AG04450 (cell line): ENCODE results near the gene ANO10. TPM values are rescaled to one million over a fixed set of nuclear protein-coding genes. Genes with fewer than 3 reads are reported as not detected.

Source experiments
- CTCF ChIA-PET: fragments of 300-600, 350-600 bp; formaldehyde crosslinking; extraction: SDS; loops from one replicate; lab custom pipeline; 2022; ENCODE audit warnings: antibody characterized with exemption, inconsistent platforms; lab: Charles Lee
- POLR2A ChIA-PET: fragments of 350-600 bp; formaldehyde crosslinking; extraction: SDS; loops from one replicate; lab custom pipeline; 2021; ENCODE audit warnings: antibody characterized with exemption, inconsistent platforms; lab: Yijun Ruan, JAX
- DNase-seq: peaks from one replicate; pipeline ENCODE4 v3.0.0-alpha.2; 2011; ENCODE audit warnings: low read depth, low spot score
- H3K27ac ChIP-seq: one replicate; pipeline ENCODE4 v1.5.1; 2012; ENCODE audit warnings: low read depth, low read length, control low read depth
- H3K27me3 ChIP-seq: one replicate; pipeline ENCODE4 v1.6.0; 2012; ENCODE audit warnings: low read length; ENCODE audit not compliant: control insufficient read depth, insufficient read depth
- H3K4me3 ChIP-seq: 2 replicates; pipeline ENCODE4 v1.5.1; 2011; ENCODE audit warnings: mild to moderate bottlenecking, low read depth, low read length, control low read depth
- H3K9me3 ChIP-seq: 2 replicates; pipeline ENCODE4 v1.5.1; 2012; ENCODE audit warnings: low read length; ENCODE audit not compliant: control insufficient read depth, insufficient read depth
- polyA plus RNA-seq: library from polyadenylated mRNA; depleted of rRNA; stranded (reverse); fragments of >200 nt; gene quantifications from 2 replicates; pipeline ENCODE4 v1.2.3, GENCODE V29; 2011
- TF ChIP-seq, protein P1 (sequence below): IDR thresholded peaks from 2 replicates; pipeline ENCODE4 v1.5.1; 2011; ENCODE audit warnings: low read depth, low read length, control low read depth, inconsistent platforms

ANO10 gene
- polyA plus RNA-seq, 1 experiment, result 87.1 TPM

DNA sequence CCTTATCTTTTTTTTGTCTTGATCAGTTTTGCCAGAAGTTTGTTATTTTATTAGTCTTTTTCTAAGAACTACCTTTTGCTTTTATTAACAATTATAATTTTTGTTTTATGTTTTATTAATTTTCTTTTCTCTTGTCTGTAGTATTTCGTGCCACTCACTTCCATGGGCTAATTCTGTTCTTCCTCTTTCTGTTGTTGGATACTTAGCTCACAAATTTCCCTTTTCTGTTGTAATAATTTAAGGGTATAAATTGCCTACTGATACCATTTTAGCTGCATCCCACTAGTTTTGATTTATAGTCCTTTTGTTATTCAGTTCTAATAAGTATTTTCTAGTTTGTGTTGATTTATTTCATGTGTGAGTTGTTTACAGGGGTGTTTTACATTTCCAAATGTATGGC is 286.8 kb downstream of the ANO10 start:
- Histone ChIP-seq H3K27me3 (no peaks in the 10 kb centered on the region), H3K27ac (no peak overlapping the region), H3K9me3 (peaks cover 23% of the 10 kb centered on the region), H3K4me3 (no peak overlapping the region)
- DNase-seq, result no peak
- TF ChIP-seq, protein P1, sequence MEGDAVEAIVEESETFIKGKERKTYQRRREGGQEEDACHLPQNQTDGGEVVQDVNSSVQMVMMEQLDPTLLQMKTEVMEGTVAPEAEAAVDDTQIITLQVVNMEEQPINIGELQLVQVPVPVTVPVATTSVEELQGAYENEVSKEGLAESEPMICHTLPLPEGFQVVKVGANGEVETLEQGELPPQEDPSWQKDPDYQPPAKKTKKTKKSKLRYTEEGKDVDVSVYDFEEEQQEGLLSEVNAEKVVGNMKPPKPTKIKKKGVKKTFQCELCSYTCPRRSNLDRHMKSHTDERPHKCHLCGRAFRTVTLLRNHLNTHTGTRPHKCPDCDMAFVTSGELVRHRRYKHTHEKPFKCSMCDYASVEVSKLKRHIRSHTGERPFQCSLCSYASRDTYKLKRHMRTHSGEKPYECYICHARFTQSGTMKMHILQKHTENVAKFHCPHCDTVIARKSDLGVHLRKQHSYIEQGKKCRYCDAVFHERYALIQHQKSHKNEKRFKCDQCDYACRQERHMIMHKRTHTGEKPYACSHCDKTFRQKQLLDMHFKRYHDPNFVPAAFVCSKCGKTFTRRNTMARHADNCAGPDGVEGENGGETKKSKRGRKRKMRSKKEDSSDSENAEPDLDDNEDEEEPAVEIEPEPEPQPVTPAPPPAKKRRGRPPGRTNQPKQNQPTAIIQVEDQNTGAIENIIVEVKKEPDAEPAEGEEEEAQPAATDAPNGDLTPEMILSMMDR, result no peak
- ChIA-PET CTCF (no interaction called here), POLR2A (interaction anchor here (0.7 kb wide), 1 partner anchor 585 kb away, joined by 4 read pairs; no protein-coding TSS in a partner anchor)

DNA sequence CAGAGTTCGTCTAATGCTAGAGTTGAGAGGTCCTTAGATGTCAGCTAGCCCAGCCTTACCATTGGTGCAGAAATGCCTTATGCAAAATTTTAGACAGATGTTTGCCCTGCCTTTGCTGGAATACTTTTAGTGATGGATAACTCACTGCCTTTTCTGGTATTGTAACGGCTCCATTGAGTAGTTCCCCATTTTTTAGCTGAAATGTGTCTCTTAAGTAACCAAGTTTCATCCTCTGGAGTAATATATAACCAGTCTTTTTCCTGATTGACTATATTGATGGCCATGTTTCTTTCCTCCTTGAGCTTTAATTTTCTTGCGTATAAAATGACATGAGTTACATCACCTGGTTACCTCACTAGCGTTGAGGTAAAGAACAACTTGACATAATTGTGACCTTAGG is 290.4 kb downstream of the ANO10 start:
- ChIA-PET POLR2A (no interaction called here), CTCF (no interaction called here)
- Histone ChIP-seq H3K4me3 (no peak overlapping the region), H3K9me3 (peaks cover 8% of the 10 kb centered on the region), H3K27ac (no peak overlapping the region), H3K27me3 (no peaks in the 10 kb centered on the region)
- TF ChIP-seq, protein P1, result no peak
- no peak for DNase-seq

DNA sequence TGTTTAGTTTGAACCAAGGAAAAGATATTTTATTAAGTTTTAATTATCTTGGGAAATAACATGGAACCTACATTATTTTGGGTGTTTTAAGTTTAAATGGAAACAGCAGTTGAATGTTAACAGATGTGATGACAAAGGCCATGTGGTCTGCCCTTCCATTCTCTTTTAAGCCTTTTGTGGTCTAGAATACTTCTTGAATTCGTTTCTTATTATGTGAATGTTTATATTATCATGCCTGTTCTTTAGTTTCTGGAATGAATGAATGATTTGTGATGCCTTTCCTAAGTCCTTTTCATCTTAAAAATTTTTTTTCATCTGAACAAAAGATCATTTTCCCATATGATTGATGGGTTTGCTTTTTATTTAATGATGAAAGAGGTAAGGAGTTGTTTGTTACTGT is 290.8 kb downstream of the ANO10 start:
- DNase-seq, result no peak
- no peaks in the 10 kb centered on the region for H3K27me3 ChIP-seq
- H3K27ac ChIP-seq, result no peak overlapping the region
- ChIA-PET POLR2A (no interaction called here), CTCF (no interaction called here)
- TF ChIP-seq, protein P1, result no peak
- peaks cover 4% of the 10 kb centered on the region for H3K9me3 ChIP-seq
- H3K4me3 ChIP-seq, result no peak overlapping the region

DNA sequence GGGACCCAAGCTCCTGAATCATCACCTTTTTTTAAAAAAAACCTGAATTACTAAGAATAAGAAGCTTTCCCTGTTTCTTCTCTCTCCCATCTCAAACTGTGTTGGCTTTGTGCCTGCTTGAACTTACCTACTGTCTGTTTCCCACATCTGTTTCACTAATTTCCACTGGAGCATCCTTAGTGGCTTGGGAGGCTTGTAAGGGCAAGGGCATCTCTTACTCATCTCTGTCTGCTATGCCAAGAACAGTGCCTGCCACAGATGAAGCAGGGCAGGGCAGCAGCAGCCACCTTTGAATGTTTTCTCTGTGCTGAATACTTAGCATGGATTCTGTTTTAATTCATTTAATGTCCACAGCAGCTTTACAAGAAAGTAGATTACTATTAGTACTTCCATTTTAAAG is 293.2 kb downstream of the ANO10 start:
- no peak overlapping the region for H3K27ac ChIP-seq
- ChIA-PET CTCF (no interaction called here), POLR2A (no interaction called here)
- no peak overlapping the region for H3K4me3 ChIP-seq
- no peaks in the 10 kb centered on the region for H3K27me3 ChIP-seq
- no peak for DNase-seq
- no peaks in the 10 kb centered on the region for H3K9me3 ChIP-seq
- TF ChIP-seq, protein P1, result no peak

DNA sequence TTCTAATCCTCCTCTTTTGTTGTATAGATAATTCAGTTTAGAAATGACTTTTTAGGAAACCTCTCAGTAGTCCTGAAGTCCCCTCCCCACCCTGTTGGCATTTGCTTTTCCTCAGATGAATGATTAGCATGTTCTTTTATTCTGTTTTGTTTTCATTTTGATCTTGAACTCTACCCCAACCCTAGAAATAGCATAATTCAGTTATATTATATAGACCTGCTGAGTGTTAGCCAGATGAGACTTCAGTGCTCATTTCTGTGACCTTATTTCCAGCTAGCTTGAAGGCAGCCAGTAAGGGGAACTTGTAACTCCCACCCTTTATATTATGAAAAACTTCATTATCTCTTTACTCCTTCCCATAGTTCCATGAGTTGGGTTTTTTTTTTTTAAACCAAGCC is 294.2 kb downstream of the ANO10 start:
- CTCF ChIA-PET, result no interaction called here
- POLR2A ChIA-PET, result no interaction called here
- no peak for DNase-seq

More for the DNA sequence above, 294.2 kb downstream of the ANO10 start:
- Histone ChIP-seq H3K4me3 (no peak overlapping the region), H3K27me3 (no peaks in the 10 kb centered on the region), H3K9me3 (no peaks in the 10 kb centered on the region), H3K27ac (no peak overlapping the region)
- TF ChIP-seq, protein P1, result no peak
